H9 (cell line): ENCODE measurements around the gene SLC35A3. TPM values are rescaled to one million over a fixed set of nuclear protein-coding genes. Genes with fewer than 3 reads are reported as not detected.

Source experiments
- DNase-seq: peaks from one replicate; pipeline ENCODE4 v3.0.0-alpha.2; 2017
- H2AFZ ChIP-seq: one replicate; pipeline ENCODE4 v1.6.1; 2013; ENCODE audit warnings: mild to moderate bottlenecking, low read length, control low read depth, moderate library complexity
- H2AK5ac ChIP-seq: 2 replicates; pipeline ENCODE4 v1.6.1; 2013; ENCODE audit warnings: low read length, control low read depth, mixed read lengths; ENCODE audit not compliant: insufficient read length
- H2BK120ac ChIP-seq: one replicate; pipeline ENCODE4 v1.6.1; 2013; ENCODE audit warnings: low read depth, mild to moderate bottlenecking, low read length, control low read depth, inconsistent platforms; ENCODE audit not compliant: poor library complexity, severe bottlenecking
- H2BK12ac ChIP-seq: 2 replicates; pipeline ENCODE4 v1.6.1; 2013; ENCODE audit warnings: low read length, control low read depth, mixed read lengths, low read depth; ENCODE audit not compliant: insufficient read length
- H2BK15ac ChIP-seq: 2 replicates; pipeline ENCODE4 v1.6.1; 2013; ENCODE audit warnings: low read depth, low read length, control low read depth
- H2BK20ac ChIP-seq: one replicate; pipeline ENCODE4 v1.6.1; 2013; ENCODE audit warnings: low read depth, mild to moderate bottlenecking, low read length, control low read depth, inconsistent platforms; ENCODE audit not compliant: poor library complexity, severe bottlenecking
- H2BK5ac ChIP-seq: 2 replicates; pipeline ENCODE4 v1.6.1; 2013; ENCODE audit warnings: low read length, control low read depth, mixed read lengths; ENCODE audit not compliant: insufficient read length
- H3K14ac ChIP-seq: 2 replicates; pipeline ENCODE4 v1.6.1; 2013; ENCODE audit warnings: low read length, control low read depth; ENCODE audit not compliant: insufficient read depth
- H3K18ac ChIP-seq: 2 replicates; pipeline ENCODE4 v1.6.1; 2013; ENCODE audit warnings: low read depth, mild to moderate bottlenecking, mixed read lengths, low read length, control low read depth; ENCODE audit not compliant: insufficient read length
- H3K23ac ChIP-seq: 2 replicates; pipeline ENCODE4 v1.6.1; 2013; ENCODE audit warnings: low read length, control low read depth, mixed read lengths, low read depth; ENCODE audit not compliant: insufficient read length
- H3K23me2 ChIP-seq: 2 replicates; pipeline ENCODE4 v1.6.1; 2013; ENCODE audit warnings: low read depth, mild to moderate bottlenecking, mixed read lengths, low read length, control low read depth; ENCODE audit not compliant: insufficient read length, poor library complexity, severe bottlenecking
- H3K27ac ChIP-seq: 2 replicates; pipeline ENCODE4 v1.5.1; 2013; ENCODE audit warnings: low read length, control low read depth, mixed read lengths, low read depth; ENCODE audit not compliant: insufficient read length
- H3K27me3 ChIP-seq: 2 replicates; pipeline ENCODE4 v1.6.1; 2013; ENCODE audit warnings: low read length, control low read depth, inconsistent platforms; ENCODE audit not compliant: insufficient read depth
- H3K4ac ChIP-seq: 2 replicates; pipeline ENCODE4 v1.6.1; 2013; ENCODE audit warnings: low read depth, mild to moderate bottlenecking, control low read depth, inconsistent platforms, low read length, moderate library complexity
- H3K4me1 ChIP-seq: 2 replicates; pipeline ENCODE4 v1.6.1; 2013; ENCODE audit warnings: low read length, control low read depth, inconsistent platforms; ENCODE audit not compliant: insufficient read depth
- H3K4me2 ChIP-seq: 2 replicates; pipeline ENCODE4 v1.6.1; 2013; ENCODE audit warnings: low read length, control low read depth, mixed read lengths; ENCODE audit not compliant: insufficient read length, insufficient read depth
- H3K56ac ChIP-seq: 2 replicates; pipeline ENCODE4 v1.6.1; 2013; ENCODE audit warnings: low read depth, mild to moderate bottlenecking, mixed read lengths, low read length, control low read depth; ENCODE audit not compliant: insufficient read length
- H3K79me1 ChIP-seq: 2 replicates; pipeline ENCODE4 v1.6.1; 2013; ENCODE audit warnings: low read depth, mild to moderate bottlenecking, moderate library complexity, low read length, control low read depth, inconsistent platforms; ENCODE audit not compliant: insufficient read depth, poor library complexity, severe bottlenecking
- H3K79me2 ChIP-seq: 2 replicates; pipeline ENCODE4 v1.6.1; 2013; ENCODE audit warnings: low read length, control low read depth, inconsistent platforms; ENCODE audit not compliant: insufficient read depth
- H3K9ac ChIP-seq: 2 replicates; pipeline ENCODE4 v1.6.1; 2013; ENCODE audit warnings: low read length, control low read depth, mixed read lengths; ENCODE audit not compliant: insufficient read length; ENCODE audit errors: extremely low read depth
- H3K9me3 ChIP-seq: one replicate; pipeline ENCODE4 v1.6.1; 2013; ENCODE audit warnings: low read depth, low read length, inconsistent platforms; ENCODE audit not compliant: control insufficient read depth
- H3T11ph ChIP-seq: one replicate; pipeline ENCODE4 v1.6.1; 2013; ENCODE audit warnings: mild to moderate bottlenecking, low read length, control low read depth, inconsistent platforms
- H4K20me1 ChIP-seq: one replicate; pipeline ENCODE4 v1.6.1; 2013; ENCODE audit not compliant: control insufficient read depth, insufficient read length, insufficient read depth
- H4K5ac ChIP-seq: 2 replicates; pipeline ENCODE4 v1.6.1; 2013; ENCODE audit warnings: low read depth, mild to moderate bottlenecking, mixed read lengths, low read length, control low read depth; ENCODE audit not compliant: insufficient read length
- H4K8ac ChIP-seq: replicated peaks from 2 replicates; pipeline ENCODE4 v1.6.1; 2013; ENCODE audit warnings: low read length, control low read depth, mixed read lengths, low read depth; ENCODE audit not compliant: insufficient read length
- H4K91ac ChIP-seq: 2 replicates; pipeline ENCODE4 v1.6.1; 2013; ENCODE audit warnings: low read depth, mild to moderate bottlenecking, moderate library complexity, mixed read lengths, low read length, control low read depth; ENCODE audit not compliant: insufficient read length
- H3K27ac Mint-ChIP-seq, 3 experiments: 2 replicates in 2 of 3; 3 replicates in 1 of 3; pipeline ENCODE4 v1.8.0; 2020 to 2021; ENCODE audit warnings: mixed read lengths in 3 of 3, mild to moderate bottlenecking in 1 of 3, moderate library complexity in 1 of 3
- H3K27me3 Mint-ChIP-seq: 2 replicates; pipeline ENCODE4 v1.8.0; 2021; ENCODE audit warnings: low read depth, mild to moderate bottlenecking, moderate library complexity, mixed read lengths
- H3K36me3 Mint-ChIP-seq, 3 experiments: 2 replicates in 2 of 3; 3 replicates in 1 of 3; pipeline ENCODE4 v1.8.0; 2020 to 2021; ENCODE audit warnings: low read depth in 3 of 3, mixed read lengths in 3 of 3; ENCODE audit not compliant: insufficient read depth in 1 of 3
- H3K4me1 Mint-ChIP-seq, 2 experiments: 2 replicates each; pipeline ENCODE4 v1.8.0; 2020; ENCODE audit warnings: mixed read lengths in 2 of 2
- H3K4me3 Mint-ChIP-seq, 2 experiments: 2 replicates in 1 of 2; 3 replicates in 1 of 2; pipeline ENCODE4 v1.8.0; 2020 to 2021; ENCODE audit warnings: mild to moderate bottlenecking in 2 of 2, mixed read lengths in 2 of 2, moderate library complexity in 1 of 2
- H3K9me3 Mint-ChIP-seq, 2 experiments: 2 replicates in 1 of 2; 3 replicates in 1 of 2; pipeline ENCODE4 v1.8.0; 2020; ENCODE audit warnings: mild to moderate bottlenecking in 2 of 2, mixed read lengths in 2 of 2, moderate library complexity in 1 of 2
- CTCF ChIP-seq: fragments of 200-600 bp; sonication (generic); conservative IDR thresholded peaks from 3 replicates; pipeline ENCODE4 v1.8.0; 2021; ENCODE audit warnings: antibody characterized with exemption, mild to moderate bottlenecking
- WGBS: extraction: QIAGEN DNeasy Blood & Tissue Kit; methylation state at CpG from one replicate; pipeline ENCODE4 v1.1.7; 2013; ENCODE audit warnings: missing lambda C conversion rate, low lambda C conversion rate, mixed read lengths; ENCODE audit not compliant: insufficient read length; ENCODE audit errors: extremely low coverage; 5-methylcytosine and 5-hydroxymethylcytosine counted together
- total RNA-seq: library from RNA; stranded (reverse); gene quantifications from 2 replicates; pipeline ENCODE4 v1.2.1, GENCODE V29; 2021

SLC35A3 gene
- total RNA-seq, 1 experiment from 2014 or later = 15.1 TPM

DNA sequence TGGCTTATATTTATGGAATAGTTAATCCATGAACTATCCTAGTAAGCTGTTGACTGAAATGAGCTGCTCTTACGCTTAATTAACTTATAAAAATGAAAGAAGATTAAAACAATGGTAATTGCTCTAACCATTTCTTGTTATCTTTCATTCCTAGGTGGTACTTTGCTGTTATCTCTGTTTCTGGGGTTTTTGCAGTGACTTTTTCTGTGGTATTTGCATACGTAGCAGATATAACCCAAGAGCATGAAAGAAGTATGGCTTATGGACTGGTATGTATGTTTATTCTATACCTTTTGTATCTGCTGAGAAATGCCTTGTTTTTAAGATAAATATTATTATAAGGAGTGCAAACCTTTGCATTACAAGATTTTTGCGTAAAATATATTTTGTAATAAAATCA is 91.9 kb downstream of the SLC35A3 start:
- no peak overlapping the region for H2BK120ac ChIP-seq
- H2BK5ac ChIP-seq = no peak overlapping the region
- H3K23me2 ChIP-seq = no peaks in the 10 kb centered on the region
- H3K27ac ChIP-seq = no peak overlapping the region
- H3K18ac ChIP-seq = no peak overlapping the region
- no peak overlapping the region for H3K27ac Mint-ChIP-seq
- no peak overlapping the region for H3K23ac ChIP-seq
- no peak overlapping the region for H3K9ac ChIP-seq
- H3K4me3 Mint-ChIP-seq = no peak overlapping the region
- H3K4ac ChIP-seq = no peak overlapping the region
- H3K79me1 ChIP-seq = peaks cover 2% of the 10 kb centered on the region
- no peak overlapping the region for H2BK12ac ChIP-seq
- no peaks in the 10 kb centered on the region for H3K27me3 ChIP-seq
- DNase-seq = no peak
- no peak overlapping the region for H2BK20ac ChIP-seq
- no peak overlapping the region for H3K56ac ChIP-seq
- no peak for TF ChIP-seq CTCF
- no peaks in the 10 kb centered on the region for H3K9me3 ChIP-seq
- H3K4me2 ChIP-seq = no peak overlapping the region
- no peak overlapping the region for H3T11ph ChIP-seq
- no peaks in the 10 kb centered on the region for H3K79me2 ChIP-seq
- no peak overlapping the region for H3K14ac ChIP-seq
- H2BK15ac ChIP-seq = no peak overlapping the region
- H3K27me3 Mint-ChIP-seq = no peaks in the 10 kb centered on the region
- H4K91ac ChIP-seq = no peak overlapping the region
- H4K8ac ChIP-seq = no peak overlapping the region
- no peaks in the 10 kb centered on the region for H3K4me1 Mint-ChIP-seq
- H2AK5ac ChIP-seq = no peak overlapping the region
- H4K5ac ChIP-seq = no peak overlapping the region
- no peaks in the 10 kb centered on the region for H3K4me1 ChIP-seq
- H3K9me3 Mint-ChIP-seq = no peaks in the 10 kb centered on the region
- peaks cover 18 to 54% (median 40%) of the 10 kb centered on the region in 3 experiments; a peak in 6 of 7 replicates for H3K36me3 Mint-ChIP-seq
- H4K20me1 ChIP-seq = no peaks in the 10 kb centered on the region
- H2AFZ ChIP-seq = no peak overlapping the region
- no CpG with 5 or more reads among the region's 3 CpGs for WGBS
